Measurements from ENCODE around the gene ZBED4.

ZBED4 gene

GRCh38 chr22:49892226-49892899 lies 38.7 kb downstream of the ZBED4 start:
- no peak overlapping the region for H2AFZ ChIP-seq (ENCODE audit: low read length, unreplicated experiment)
- no peaks in the 10 kb centered on the region for H3K4me1 ChIP-seq (ENCODE audit: control insufficient read depth, insufficient read depth, low read length, unreplicated experiment)
- peaks cover 23% of the 10 kb centered on the region for H3K36me3 ChIP-seq (ENCODE audit: insufficient read depth, low read length)
- H3K4me3 ChIP-seq (ENCODE audit: low read depth, low read length): no peak overlapping the region
- no peaks in the 10 kb centered on the region for H3K27me3 ChIP-seq (ENCODE audit: insufficient read depth, low read length)
- H3K27ac ChIP-seq (ENCODE audit: low read depth, low read length): no peak overlapping the region
- no peaks in the 10 kb centered on the region for H3K79me2 ChIP-seq (ENCODE audit: control insufficient read depth, insufficient read depth, low read length, unreplicated experiment)

GRCh38 chr22:49893025-49893424 lies 39.4 kb downstream of the ZBED4 start:
- H2AFZ ChIP-seq (ENCODE audit: low read length, unreplicated experiment): no peak overlapping the region
- H3K27me3 ChIP-seq (ENCODE audit: insufficient read depth, low read length): no peaks in the 10 kb centered on the region
- no peaks in the 10 kb centered on the region for H3K79me2 ChIP-seq (ENCODE audit: control insufficient read depth, insufficient read depth, low read length, unreplicated experiment)
- H3K4me1 ChIP-seq (ENCODE audit: control insufficient read depth, insufficient read depth, low read length, unreplicated experiment): no peaks in the 10 kb centered on the region
- H3K27ac ChIP-seq (ENCODE audit: low read depth, low read length): no peak overlapping the region
- peaks cover 17% of the 10 kb centered on the region for H3K36me3 ChIP-seq (ENCODE audit: insufficient read depth, low read length)
- no peak overlapping the region for H3K4me3 ChIP-seq (ENCODE audit: low read depth, low read length)

- H3K36me3 ChIP-seq (ENCODE audit: insufficient read depth, low read length): 0 out of 2 replicates have a peak, but pooled peaks cover 4% of the 10 kb centered on the region
- H3K27me3 ChIP-seq (ENCODE audit: insufficient read depth, low read length): no peaks in the 10 kb centered on the region
- no peak overlapping the region for H3K27ac ChIP-seq (ENCODE audit: low read depth, low read length)
- no peaks in the 10 kb centered on the region for H3K79me2 ChIP-seq (ENCODE audit: control insufficient read depth, insufficient read depth, low read length, unreplicated experiment)
- H3K4me3 ChIP-seq (ENCODE audit: low read depth, low read length): no peak overlapping the region
- H3K4me1 ChIP-seq (ENCODE audit: control insufficient read depth, insufficient read depth, low read length, unreplicated experiment): no peaks in the 10 kb centered on the region
- H2AFZ ChIP-seq (ENCODE audit: low read length, unreplicated experiment): no peak overlapping the region
Observed at GRCh38 chr22:49894322-49895054, 40.8 kb downstream of the ZBED4 start.

GRCh38 chr22:49896201-49896600 lies 42.6 kb downstream of the ZBED4 start:
- Histone ChIP-seq H3K79me2 (ENCODE audit: control insufficient read depth, insufficient read depth, low read length, unreplicated experiment) (no peaks in the 10 kb centered on the region), H3K36me3 (ENCODE audit: insufficient read depth, low read length) (no peaks in the 10 kb centered on the region)

GRCh38 chr22:49897015-49897684 lies 43.5 kb downstream of the ZBED4 start:
- H3K4me3 ChIP-seq (ENCODE audit: low read depth, low read length): no peak overlapping the region
- H3K27ac ChIP-seq (ENCODE audit: low read depth, low read length): no peak overlapping the region
- no peaks in the 10 kb centered on the region for H3K36me3 ChIP-seq (ENCODE audit: insufficient read depth, low read length)
- H3K79me2 ChIP-seq (ENCODE audit: control insufficient read depth, insufficient read depth, low read length, unreplicated experiment): no peaks in the 10 kb centered on the region
- H2AFZ ChIP-seq (ENCODE audit: low read length, unreplicated experiment): no peak overlapping the region
- no peaks in the 10 kb centered on the region for H3K27me3 ChIP-seq (ENCODE audit: insufficient read depth, low read length)
- no peaks in the 10 kb centered on the region for H3K4me1 ChIP-seq (ENCODE audit: control insufficient read depth, insufficient read depth, low read length, unreplicated experiment)

More at GRCh38 chr22:49896201-49896600, 42.6 kb downstream of the ZBED4 start:
- Histone ChIP-seq H3K4me3 (ENCODE audit: low read depth, low read length) (no peak overlapping the region), H3K27ac (ENCODE audit: low read depth, low read length) (no peak overlapping the region), H2AFZ (ENCODE audit: low read length, unreplicated experiment) (no peak overlapping the region), H3K4me1 (ENCODE audit: control insufficient read depth, insufficient read depth, low read length, unreplicated experiment) (no peaks in the 10 kb centered on the region), H3K27me3 (ENCODE audit: insufficient read depth, low read length) (no peaks in the 10 kb centered on the region)

GRCh38 chr22:49899530-49899929 lies 45.9 kb downstream of the ZBED4 start:
- Histone ChIP-seq H3K4me3 (ENCODE audit: low read depth, low read length) (no peak overlapping the region), H3K27me3 (ENCODE audit: insufficient read depth, low read length) (no peaks in the 10 kb centered on the region), H3K4me1 (ENCODE audit: control insufficient read depth, insufficient read depth, low read length, unreplicated experiment) (no peaks in the 10 kb centered on the region), H2AFZ (ENCODE audit: low read length, unreplicated experiment) (no peak overlapping the region), H3K79me2 (ENCODE audit: control insufficient read depth, insufficient read depth, low read length, unreplicated experiment) (no peaks in the 10 kb centered on the region), H3K36me3 (ENCODE audit: insufficient read depth, low read length) (no peaks in the 10 kb centered on the region), H3K27ac (ENCODE audit: low read depth, low read length) (no peak overlapping the region)

- Histone ChIP-seq H3K4me3 (ENCODE audit: low read depth, low read length) (no peak overlapping the region), H3K36me3 (ENCODE audit: insufficient read depth, low read length) (no peaks in the 10 kb centered on the region), H2AFZ (ENCODE audit: low read length, unreplicated experiment) (no peak overlapping the region), H3K27ac (ENCODE audit: low read depth, low read length) (no peak overlapping the region), H3K79me2 (ENCODE audit: control insufficient read depth, insufficient read depth, low read length, unreplicated experiment) (no peaks in the 10 kb centered on the region), H3K4me1 (ENCODE audit: control insufficient read depth, insufficient read depth, low read length, unreplicated experiment) (no peaks in the 10 kb centered on the region), H3K27me3 (ENCODE audit: insufficient read depth, low read length) (no peaks in the 10 kb centered on the region)
Observed at GRCh38 chr22:49900441-49901230, 47.0 kb downstream of the ZBED4 start.

- H3K36me3 ChIP-seq (ENCODE audit: insufficient read depth, low read length): no peaks in the 10 kb centered on the region
- H2AFZ ChIP-seq (ENCODE audit: low read length, unreplicated experiment): no peak overlapping the region
- H3K4me1 ChIP-seq (ENCODE audit: control insufficient read depth, insufficient read depth, low read length, unreplicated experiment): no peaks in the 10 kb centered on the region
- H3K4me3 ChIP-seq (ENCODE audit: low read depth, low read length): no peak overlapping the region
- H3K27ac ChIP-seq (ENCODE audit: low read depth, low read length): no peak overlapping the region
- no peaks in the 10 kb centered on the region for H3K79me2 ChIP-seq (ENCODE audit: control insufficient read depth, insufficient read depth, low read length, unreplicated experiment)
- no peaks in the 10 kb centered on the region for H3K27me3 ChIP-seq (ENCODE audit: insufficient read depth, low read length)
Observed at GRCh38 chr22:49901457-49901856, 47.8 kb downstream of the ZBED4 start.

GRCh38 chr22:49903322-49904039 lies 49.8 kb downstream of the ZBED4 start:
- Histone ChIP-seq H3K27me3 (ENCODE audit: insufficient read depth, low read length) (no peaks in the 10 kb centered on the region), H3K27ac (ENCODE audit: low read depth, low read length) (no peak overlapping the region), H3K4me1 (ENCODE audit: control insufficient read depth, insufficient read depth, low read length, unreplicated experiment) (no peaks in the 10 kb centered on the region), H3K4me3 (ENCODE audit: low read depth, low read length) (no peak overlapping the region), H2AFZ (ENCODE audit: low read length, unreplicated experiment) (no peak overlapping the region), H3K36me3 (ENCODE audit: insufficient read depth, low read length) (no peaks in the 10 kb centered on the region), H3K79me2 (ENCODE audit: control insufficient read depth, insufficient read depth, low read length, unreplicated experiment) (no peaks in the 10 kb centered on the region)

- Histone ChIP-seq H3K4me3 (ENCODE audit: low read depth, low read length) (no peak overlapping the region), H3K79me2 (ENCODE audit: control insufficient read depth, insufficient read depth, low read length, unreplicated experiment) (no peaks in the 10 kb centered on the region), H2AFZ (ENCODE audit: low read length, unreplicated experiment) (no peak overlapping the region), H3K27me3 (ENCODE audit: insufficient read depth, low read length) (no peaks in the 10 kb centered on the region), H3K36me3 (ENCODE audit: insufficient read depth, low read length) (no peaks in the 10 kb centered on the region), H3K27ac (ENCODE audit: low read depth, low read length) (no peak overlapping the region), H3K4me1 (ENCODE audit: control insufficient read depth, insufficient read depth, low read length, unreplicated experiment) (no peaks in the 10 kb centered on the region)
Observed at GRCh38 chr22:49904040-49904369, 50.4 kb downstream of the ZBED4 start.

Measured in ACC112 (cell line).